ENCODE measurements around the gene CLEC12A. TPM values are rescaled to one million over a fixed set of nuclear protein-coding genes. Genes with fewer than 3 reads are reported as not detected.
A peak's percentile ranks its signal among the peaks of the same experiment; 100 is the strongest.

CLEC12A gene
- total RNA-seq (2021; fragmentation: NEBNext Ultra II Directional; extraction: Animal tissue kit (Norgen Biotek cat#: 25700)) = not detected
- long read RNA-seq = 0 reads

- peaks cover 8% of the 10 kb centered on the region for H3K9me3 Mint-ChIP-seq
- no peaks in the 10 kb centered on the region for H3K36me3 Mint-ChIP-seq (ENCODE audit: low read depth)
- no peak within 1 kb of the TSS for H3K27ac Mint-ChIP-seq
- H3K4me1 Mint-ChIP-seq (ENCODE audit: low read depth) = no peaks in the 10 kb centered on the region
- H3K27me3 Mint-ChIP-seq (ENCODE audit: insufficient read depth) = peaks cover 26% of the 10 kb centered on the region
- H3K4me3 Mint-ChIP-seq = no peak within 1 kb of the TSS
- no peak for TF ChIP-seq CTCF (IDR thresholded peaks at IDR 0.05)
- no peak for DNase-seq
These were observed at the start of gene CLEC12A for GRCh38 chr12:9971181-9971580. CLEC12A (plus strand) TSS chr12:9971409; CDS start chr12:9971597, 188 bp downstream.

- H3K27ac Mint-ChIP-seq = no peak overlapping the region
- H3K4me1 Mint-ChIP-seq (ENCODE audit: low read depth) = peaks cover 5% of the 10 kb centered on the region
- H3K9me3 Mint-ChIP-seq = no peaks in the 10 kb centered on the region
- H3K4me3 Mint-ChIP-seq = no peak overlapping the region
- TF ChIP-seq CTCF (IDR thresholded peaks at IDR 0.05) = no peak
- peaks cover 4% of the 10 kb centered on the region; the same call in 1 of the 2 replicates for H3K27me3 Mint-ChIP-seq (ENCODE audit: insufficient read depth)
- DNase-seq = no peak
- H3K36me3 Mint-ChIP-seq (ENCODE audit: low read depth) = no peaks in the 10 kb centered on the region
These were observed 48.8 kb upstream of the CLEC12A start for GRCh38 chr12:9922429-9922828.

- Mint-ChIP-seq H3K9me3 (no peaks in the 10 kb centered on the region), H3K27me3 (ENCODE audit: insufficient read depth) (peaks cover 5% of the 10 kb centered on the region), H3K4me3 (peak overlapping the region; percentile 78), H3K4me1 (ENCODE audit: low read depth) (peaks cover 5% of the 10 kb centered on the region), H3K27ac (no peak overlapping the region), H3K36me3 (ENCODE audit: low read depth) (no peaks in the 10 kb centered on the region)
- peak; percentile 79 for TF ChIP-seq CTCF (IDR thresholded peaks at IDR 0.05)
- DNase-seq = peak; percentile 27
These were observed 45.4 kb upstream of the CLEC12A start for GRCh38 chr12:9925705-9926393.

GRCh38 chr12:9926876-9927275, 44.3 kb upstream of the CLEC12A start:
- H3K36me3 Mint-ChIP-seq (ENCODE audit: low read depth) = no peaks in the 10 kb centered on the region
- no peak for TF ChIP-seq CTCF (IDR thresholded peaks at IDR 0.05)
- no peak overlapping the region for H3K27ac Mint-ChIP-seq
- H3K27me3 Mint-ChIP-seq (ENCODE audit: insufficient read depth) = peaks cover 5% of the 10 kb centered on the region
- H3K4me3 Mint-ChIP-seq = no peak overlapping the region
- H3K9me3 Mint-ChIP-seq = no peaks in the 10 kb centered on the region
- H3K4me1 Mint-ChIP-seq (ENCODE audit: low read depth) = peaks cover 5% of the 10 kb centered on the region
- no peak for DNase-seq

- no peak overlapping the region for H3K27ac Mint-ChIP-seq
- H3K4me1 Mint-ChIP-seq (ENCODE audit: low read depth) = peaks cover 5% of the 10 kb centered on the region
- no peak overlapping the region for H3K4me3 Mint-ChIP-seq
- H3K27me3 Mint-ChIP-seq (ENCODE audit: insufficient read depth) = peaks cover 12% of the 10 kb centered on the region
- DNase-seq = no peak
- H3K36me3 Mint-ChIP-seq (ENCODE audit: low read depth) = no peaks in the 10 kb centered on the region
- TF ChIP-seq CTCF (IDR thresholded peaks at IDR 0.05) = no peak
- no peaks in the 10 kb centered on the region for H3K9me3 Mint-ChIP-seq
These were observed 42.6 kb upstream of the CLEC12A start for GRCh38 chr12:9928607-9929006.

All from HFFc6 (cell line).